IPS-20b (cell line): Measurements from ENCODE around the gene KAT2A.

Experiments used
- H3K27ac ChIP-seq: one replicate; pipeline ENCODE4 v1.5.1; 2013; ENCODE audit warnings: low read length
- H3K27me3 ChIP-seq: 2 replicates; pipeline ENCODE4 v1.6.1; 2013; ENCODE audit warnings: mild to moderate bottlenecking, low read length, inconsistent platforms; ENCODE audit not compliant: insufficient read depth
- H3K36me3 ChIP-seq: 2 replicates; pipeline ENCODE4 v1.6.1; 2013; ENCODE audit warnings: low read depth, mild to moderate bottlenecking, inconsistent platforms, low read length, moderate library complexity; ENCODE audit not compliant: insufficient read depth
- H3K4me1 ChIP-seq: 2 replicates; pipeline ENCODE4 v1.6.1; 2013; ENCODE audit warnings: mild to moderate bottlenecking, control low read depth, inconsistent platforms, low read length, moderate library complexity; ENCODE audit not compliant: insufficient read depth
- H3K4me3 ChIP-seq: 2 replicates; pipeline ENCODE4 v1.5.1; 2013; ENCODE audit warnings: mild to moderate bottlenecking, low read length, inconsistent platforms
- H3K9ac ChIP-seq: 2 replicates; pipeline ENCODE4 v1.6.1; 2013; ENCODE audit warnings: low read depth, mild to moderate bottlenecking, inconsistent platforms, low read length, moderate library complexity
- H3K9me3 ChIP-seq: 2 replicates; pipeline ENCODE4 v1.6.1; 2013; ENCODE audit warnings: mild to moderate bottlenecking, low read depth, low read length, inconsistent platforms; ENCODE audit not compliant: insufficient read depth

Gene KAT2A

DNA sequence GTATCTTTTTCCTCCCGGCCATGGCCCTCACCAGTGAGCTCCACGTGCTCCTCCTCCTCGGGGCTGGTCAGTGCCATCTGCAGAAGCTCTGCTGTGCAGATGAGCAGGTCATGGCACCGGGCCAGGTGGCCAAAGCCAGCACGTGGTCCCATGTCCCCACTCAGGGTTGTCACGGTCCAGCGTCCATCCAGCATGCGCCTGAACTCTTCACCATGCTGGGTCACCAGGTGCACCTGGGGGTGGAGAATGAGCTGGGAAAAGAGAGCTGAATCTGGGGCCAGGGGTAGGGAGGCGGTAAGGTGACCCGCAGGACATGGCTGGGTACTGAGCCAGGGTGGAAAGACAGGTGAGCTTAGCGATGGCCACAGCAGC is 9.9 kb downstream of the KAT2A start:
- H3K36me3 ChIP-seq: peaks cover 21% of the 10 kb centered on the region
- H3K9me3 ChIP-seq: no peaks in the 10 kb centered on the region
- no peak overlapping the region for H3K4me3 ChIP-seq
- no peak overlapping the region for H3K9ac ChIP-seq
- H3K27ac ChIP-seq: no peak overlapping the region
- H3K4me1 ChIP-seq: no peaks in the 10 kb centered on the region
- no peaks in the 10 kb centered on the region for H3K27me3 ChIP-seq

- Histone ChIP-seq H3K9ac (no peak overlapping the region), H3K27ac (no peak overlapping the region), H3K36me3 (peaks cover 19% of the 10 kb centered on the region), H3K9me3 (no peaks in the 10 kb centered on the region), H3K27me3 (no peaks in the 10 kb centered on the region), H3K4me3 (no peak overlapping the region), H3K4me1 (no peaks in the 10 kb centered on the region)
Measured at GRCh38 chr17:42110301-42111264, 10.6 kb downstream of the KAT2A start.

DNA sequence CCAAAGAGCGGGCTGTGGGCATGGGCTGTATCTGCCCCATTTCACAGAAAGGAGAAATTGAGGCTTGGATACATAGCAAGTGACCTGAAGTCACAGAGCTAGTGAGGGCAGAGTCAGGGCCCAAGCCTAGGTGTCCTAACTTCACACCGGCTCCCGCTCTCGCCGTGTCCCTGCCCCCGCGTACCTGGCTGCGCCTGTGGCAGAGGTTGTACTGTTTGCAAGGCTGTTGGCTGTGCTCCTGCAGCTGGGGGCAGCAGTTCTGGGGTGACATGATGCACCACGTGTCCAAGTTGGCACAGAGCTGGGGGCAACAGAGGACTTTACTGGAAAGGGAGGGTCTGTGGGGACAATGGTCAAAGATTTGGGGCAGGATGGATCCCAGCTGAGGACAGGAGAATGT is 12.1 kb downstream of the KAT2A start:
- H3K9me3 ChIP-seq: no peaks in the 10 kb centered on the region
- no peak overlapping the region for H3K27ac ChIP-seq
- no peak overlapping the region for H3K9ac ChIP-seq
- no peaks in the 10 kb centered on the region for H3K4me1 ChIP-seq
- H3K4me3 ChIP-seq: no peak overlapping the region
- H3K36me3 ChIP-seq: 0 out of 2 replicates have a peak, but pooled peaks cover 8% of the 10 kb centered on the region
- H3K27me3 ChIP-seq: no peaks in the 10 kb centered on the region

DNA sequence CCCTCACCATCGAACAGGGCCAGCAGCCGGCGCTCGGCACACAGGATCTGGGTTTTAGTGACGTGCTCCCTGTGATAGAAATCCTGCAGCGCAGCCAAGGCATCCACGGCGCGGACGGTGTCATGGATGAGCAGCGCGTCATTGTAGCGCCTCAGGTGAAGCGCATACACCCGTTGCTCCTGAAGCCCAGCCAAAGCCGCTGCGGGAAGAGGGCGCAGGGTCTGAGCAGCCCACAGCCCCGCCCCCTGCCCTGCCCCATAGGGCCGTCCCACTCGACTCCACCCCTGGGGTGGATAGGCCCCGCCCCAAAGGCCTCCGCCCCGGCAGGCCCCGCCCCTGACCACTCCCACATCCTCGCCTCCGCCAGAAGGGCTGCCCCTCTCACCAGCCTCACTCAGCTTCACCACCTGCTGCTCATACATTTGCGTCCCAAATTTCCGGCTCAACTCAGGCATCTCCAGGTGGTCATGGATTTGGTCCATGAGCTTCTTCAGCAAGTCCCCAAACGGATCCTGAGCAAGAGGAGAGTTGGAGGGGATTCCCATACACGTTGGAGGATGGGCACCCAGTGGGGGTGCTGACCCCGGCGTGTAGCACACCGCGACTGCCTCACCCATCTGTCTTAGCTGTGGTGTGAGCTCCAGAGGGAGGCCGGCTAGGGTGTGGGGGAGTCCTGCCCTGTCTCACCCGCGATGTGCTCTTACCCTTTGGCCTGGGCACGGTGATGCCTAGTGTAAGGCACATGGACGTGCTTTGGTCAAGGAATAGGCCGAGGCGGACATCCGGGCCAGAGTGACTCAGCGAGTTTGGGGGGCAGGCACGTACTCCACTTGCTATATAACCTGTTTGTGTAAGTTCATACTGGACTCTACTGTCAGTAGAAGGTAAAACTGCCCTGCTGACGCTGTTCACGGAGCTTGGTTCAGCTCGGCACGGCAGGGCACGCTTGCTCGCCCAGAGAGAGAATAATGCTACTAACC is 13.3 kb downstream of the KAT2A start:
- H3K27ac ChIP-seq: no peak overlapping the region
- H3K36me3 ChIP-seq: no peaks in the 10 kb centered on the region
- H3K27me3 ChIP-seq: no peaks in the 10 kb centered on the region; the same call in 1 of the 2 replicates
- H3K9me3 ChIP-seq: no peaks in the 10 kb centered on the region
- H3K4me3 ChIP-seq: peak overlapping the region; percentile 69; the same call in 1 of the 2 replicates
- no peaks in the 10 kb centered on the region for H3K4me1 ChIP-seq
- peak overlapping the region; percentile 27; the same call in 1 of the 2 replicates for H3K9ac ChIP-seq

DNA sequence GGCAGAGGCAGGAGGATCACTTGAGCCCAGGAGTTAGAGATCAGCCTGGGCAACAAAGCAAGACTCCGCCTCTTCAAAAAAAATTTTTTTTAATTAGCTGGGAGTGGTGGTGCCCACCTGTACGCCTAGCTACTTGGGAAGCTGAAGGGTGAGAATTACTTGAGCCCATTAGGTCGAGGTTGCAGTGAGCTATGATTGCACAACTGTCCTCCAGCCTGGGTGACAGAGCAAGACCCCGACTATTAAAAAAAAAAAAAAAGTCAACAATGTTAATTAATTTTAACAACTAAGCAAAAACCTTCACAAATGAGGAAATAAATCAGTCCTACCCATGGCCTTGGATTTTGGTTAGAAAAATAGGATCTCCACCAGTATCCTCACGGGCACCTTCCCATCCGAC is 14.0 kb downstream of the KAT2A start:
- H3K4me3 ChIP-seq: peak overlapping the region; percentile 69; the same call in 1 of the 2 replicates
- no peaks in the 10 kb centered on the region for H3K36me3 ChIP-seq
- H3K27me3 ChIP-seq: no peaks in the 10 kb centered on the region; the same call in 1 of the 2 replicates
- H3K9me3 ChIP-seq: no peaks in the 10 kb centered on the region
- H3K9ac ChIP-seq: peak overlapping the region; percentile 27; the same call in 1 of the 2 replicates
- H3K27ac ChIP-seq: no peak overlapping the region
- H3K4me1 ChIP-seq: no peaks in the 10 kb centered on the region

DNA sequence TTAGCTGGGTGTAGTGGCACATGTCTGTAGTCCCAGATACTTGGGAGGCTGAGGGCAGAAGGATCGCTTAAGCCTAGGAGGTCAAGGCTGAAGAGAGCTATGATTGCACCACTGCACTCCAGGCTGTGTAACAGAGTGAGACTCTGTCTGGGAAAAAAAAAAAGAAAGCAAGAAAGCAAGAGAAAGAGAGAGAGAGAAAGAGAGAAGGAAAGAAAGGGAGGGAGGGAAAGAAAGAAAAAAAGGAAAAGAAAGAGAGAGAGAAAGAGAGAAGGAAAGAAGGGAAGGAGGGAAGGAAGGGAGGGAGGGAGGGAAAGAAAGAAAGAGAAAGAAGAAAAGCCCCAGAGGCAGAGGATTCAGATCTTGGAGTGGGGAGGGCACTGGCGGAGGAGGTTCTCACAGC is 15.2 kb downstream of the KAT2A start:
- no peaks in the 10 kb centered on the region for H3K9me3 ChIP-seq
- no peaks in the 10 kb centered on the region for H3K4me1 ChIP-seq
- H3K27me3 ChIP-seq: no peaks in the 10 kb centered on the region; the same call in 1 of the 2 replicates
- H3K27ac ChIP-seq: no peak overlapping the region
- H3K36me3 ChIP-seq: no peaks in the 10 kb centered on the region
- no peak overlapping the region for H3K9ac ChIP-seq
- no peak overlapping the region for H3K4me3 ChIP-seq

DNA sequence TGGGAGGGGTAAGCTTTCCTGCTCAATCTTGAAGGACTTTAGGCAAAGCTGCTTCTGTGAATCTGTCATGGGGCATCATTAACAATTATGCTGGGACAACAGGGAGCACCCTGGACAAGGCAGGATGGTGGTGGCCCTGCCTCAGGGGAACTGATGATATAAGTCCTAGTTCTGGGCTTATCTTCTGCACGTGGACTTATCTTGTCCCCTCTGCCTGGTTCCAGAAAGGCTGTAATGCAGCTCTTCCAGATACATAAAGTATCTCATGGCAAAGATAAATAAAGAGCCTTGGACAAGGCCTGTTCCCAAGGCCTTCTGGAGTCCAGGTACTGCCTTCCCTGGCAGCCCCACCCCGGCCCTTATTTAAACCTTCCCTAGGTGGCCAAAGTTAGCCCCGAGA is 16.9 kb downstream of the KAT2A start:
- no peaks in the 10 kb centered on the region for H3K36me3 ChIP-seq
- H3K4me1 ChIP-seq: no peaks in the 10 kb centered on the region
- no peaks in the 10 kb centered on the region for H3K9me3 ChIP-seq
- H3K4me3 ChIP-seq: no peak overlapping the region
- peaks cover 4% of the 10 kb centered on the region for H3K27me3 ChIP-seq
- H3K9ac ChIP-seq: no peak overlapping the region
- H3K27ac ChIP-seq: no peak overlapping the region

GRCh38 chr17:42103221-42103954 is 17.8 kb downstream of the KAT2A start:
- Histone ChIP-seq H3K36me3 (no peaks in the 10 kb centered on the region), H3K27ac (no peak overlapping the region), H3K4me3 (no peak overlapping the region), H3K4me1 (no peaks in the 10 kb centered on the region; the same call in 1 of the 2 replicates), H3K27me3 (peaks cover 12% of the 10 kb centered on the region), H3K9ac (no peak overlapping the region), H3K9me3 (no peaks in the 10 kb centered on the region)

DNA sequence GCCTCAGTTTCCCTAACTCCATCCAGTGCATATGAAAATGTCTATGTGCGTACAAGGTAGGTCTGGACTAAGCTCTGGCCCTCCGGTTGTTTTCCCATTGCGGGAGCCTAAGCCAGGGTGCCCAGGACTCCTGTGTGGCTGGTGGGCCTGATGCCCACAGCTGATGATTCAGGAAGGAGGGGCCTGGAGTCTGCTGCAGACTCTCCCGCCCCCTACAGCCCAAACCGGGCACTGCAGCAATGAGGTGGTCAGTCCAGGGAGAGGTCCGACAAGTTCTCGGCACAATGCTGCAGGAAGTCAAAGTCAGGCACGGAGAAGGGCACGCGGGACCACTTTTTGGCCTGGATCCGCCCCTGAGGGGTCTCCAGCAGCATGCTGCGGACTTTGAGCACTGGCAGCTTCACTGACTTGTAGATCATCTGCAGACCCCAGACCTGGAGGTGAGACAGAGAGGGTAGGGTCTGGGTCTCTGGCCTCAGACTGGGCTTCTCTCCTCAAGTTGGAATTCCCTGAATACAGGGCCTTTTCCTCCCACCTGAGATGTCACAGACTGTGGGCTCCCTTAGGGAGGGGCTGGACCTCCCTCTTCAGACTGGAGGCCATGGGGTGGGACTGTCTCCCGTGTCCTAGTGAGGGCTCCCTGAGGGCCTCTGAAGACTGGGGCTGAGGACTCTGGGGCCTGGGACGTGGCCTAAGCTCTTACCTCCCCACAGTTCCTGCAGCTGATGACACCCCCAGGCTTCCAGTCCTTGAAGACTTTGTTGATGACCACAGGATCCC is 19.5 kb downstream of the KAT2A start:
- no peak overlapping the region for H3K27ac ChIP-seq
- H3K9ac ChIP-seq: no peak overlapping the region
- no peaks in the 10 kb centered on the region for H3K36me3 ChIP-seq
- H3K4me3 ChIP-seq: no peak overlapping the region
- no peaks in the 10 kb centered on the region for H3K9me3 ChIP-seq
- peaks cover 4% of the 10 kb centered on the region; the same call in 1 of the 2 replicates for H3K4me1 ChIP-seq
- H3K27me3 ChIP-seq: peaks cover 28% of the 10 kb centered on the region

DNA sequence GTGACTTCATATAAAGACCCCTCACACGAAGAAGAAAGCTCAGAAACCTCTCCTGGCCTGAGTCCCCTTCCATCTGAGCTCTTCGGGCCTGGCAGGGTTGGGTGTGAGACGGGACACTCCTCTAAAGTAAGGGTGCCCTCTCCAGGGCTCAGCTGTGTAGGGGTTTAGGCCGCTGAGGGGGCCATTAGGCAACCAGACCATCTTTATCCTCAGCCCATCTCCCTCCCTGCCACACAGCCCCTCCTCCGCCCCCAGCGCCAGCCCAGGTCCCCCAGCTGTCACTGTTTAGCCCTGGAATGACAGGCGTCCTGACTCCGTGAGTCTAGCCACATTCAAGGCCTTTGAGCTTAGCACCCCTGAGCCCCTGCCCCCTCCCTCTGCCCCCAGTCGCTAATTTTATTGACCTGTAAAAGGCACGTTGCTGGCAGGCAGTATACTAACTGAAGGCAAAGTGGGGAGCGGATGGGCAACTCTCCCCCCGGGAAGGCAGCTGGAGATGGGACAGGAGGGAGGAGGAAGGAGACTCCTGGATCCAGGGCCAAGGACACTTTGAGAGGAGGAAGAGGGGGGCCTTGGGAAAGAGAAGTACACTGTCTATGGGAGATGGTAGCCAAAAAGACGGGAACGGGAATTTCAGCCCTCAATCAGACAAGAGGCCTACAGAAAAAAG is 22.3 kb downstream of the KAT2A start:
- no peaks in the 10 kb centered on the region for H3K36me3 ChIP-seq
- no peaks in the 10 kb centered on the region for H3K9me3 ChIP-seq
- H3K27ac ChIP-seq: no peak overlapping the region
- H3K4me3 ChIP-seq: peak overlapping the region; percentile 38; the same call in 1 of the 2 replicates
- peaks cover 40% of the 10 kb centered on the region for H3K27me3 ChIP-seq
- H3K9ac ChIP-seq: no peak overlapping the region
- H3K4me1 ChIP-seq: peaks cover 4% of the 10 kb centered on the region; the same call in 1 of the 2 replicates
